Activated CD4-positive, alpha-beta T cell treated with anti-CD3 and anti-CD28 coated beads, Interleukin-2, amount 10 ng/mL, durations not matched to agents 7 days and 5 days (primary cell): ENCODE measurements around the gene AKT2. TPM values are rescaled to one million over a fixed set of nuclear protein-coding genes. Genes with fewer than 3 reads are reported as not detected.
A peak's percentile ranks its signal among the peaks of the same experiment; 100 is the strongest.

ENCODE experiments used
- CTCF ChIA-PET: fragments of 350-600 bp; sonication (Branson Sonifier 250); formaldehyde crosslinking; loops from one replicate; lab custom pipeline; 2021; ENCODE audit warnings: antibody characterized with exemption; lab: Charles Lee
- POLR2A ChIA-PET: fragments of 350-600 bp; sonication (Branson Sonifier 250); formaldehyde crosslinking; loops from one replicate; lab custom pipeline; 2021; ENCODE audit warnings: antibody characterized with exemption; lab: Charles Lee
- DNase-seq: peaks from one replicate; pipeline ENCODE4 v3.0.0-alpha.2; 2020
- H3K27ac Mint-ChIP-seq: one replicate; pipeline ENCODE4 v1.8.0; 2021; ENCODE audit warnings: mild to moderate bottlenecking, moderate library complexity, mixed read lengths
- H3K27me3 Mint-ChIP-seq: one replicate; pipeline ENCODE4 v1.8.0; 2021; ENCODE audit warnings: mixed read lengths
- H3K36me3 Mint-ChIP-seq: one replicate; pipeline ENCODE4 v1.8.0; 2021; ENCODE audit warnings: low read depth, mixed read lengths
- H3K4me1 Mint-ChIP-seq: one replicate; pipeline ENCODE4 v1.8.0; 2021; ENCODE audit warnings: mixed read lengths
- H3K4me3 Mint-ChIP-seq: one replicate; pipeline ENCODE4 v1.8.0; 2021; ENCODE audit warnings: mild to moderate bottlenecking, moderate library complexity, mixed read lengths
- H3K9me3 Mint-ChIP-seq: one replicate; pipeline ENCODE4 v1.8.0; 2021; ENCODE audit warnings: mixed read lengths
- microRNA-seq: library from miRNA; unstranded; fragments of <30 nt; microRNA quantifications from one replicate; pipeline ENCODE4 v1.2.0, GENCODE V29; 2021; ENCODE audit warnings: borderline microRNAs expressed, borderline replicate concordance
- total RNA-seq, 2 experiments: library from RNA; stranded (reverse); gene quantifications; one replicate each; pipeline ENCODE4 v1.2.3, GENCODE V29; 2021

AKT2 gene
- total RNA-seq, 2 experiments from 2014 or later: 131 to 148 TPM

GRCh38 chr19:40190891-40191835 lies 94.0 kb downstream of the AKT2 start, which contains the start of gene MAP3K10:
Gene MAP3K10, plus strand, starts transcription at chr19:40191426. Its CDS starts 606 bp downstream, at chr19:40192032.
- POLR2A ChIA-PET: interaction anchor here (0.6 to 0.7 kb wide), 2 partner anchors 340 to 357 kb away, joined by 3 read pairs; partner anchors contain the start of gene DYRK1B
- Mint-ChIP-seq H3K4me1 (peaks cover 29% of the 10 kb centered on the region), H3K27me3 (no peaks in the 10 kb centered on the region), H3K9me3 (no peaks in the 10 kb centered on the region), H3K4me3 (peak within 1 kb of the TSS; percentile 83), H3K27ac (peak within 1 kb of the TSS; percentile 93), H3K36me3 (no peaks in the 10 kb centered on the region)
- DNase-seq: peak; percentile 74
- CTCF ChIA-PET: interaction anchor here (0.6 to 1.8 kb wide), 3 partner anchors 10 to 358 kb away, joined by 3 read pairs; no protein-coding TSS in a partner anchor

DNA sequence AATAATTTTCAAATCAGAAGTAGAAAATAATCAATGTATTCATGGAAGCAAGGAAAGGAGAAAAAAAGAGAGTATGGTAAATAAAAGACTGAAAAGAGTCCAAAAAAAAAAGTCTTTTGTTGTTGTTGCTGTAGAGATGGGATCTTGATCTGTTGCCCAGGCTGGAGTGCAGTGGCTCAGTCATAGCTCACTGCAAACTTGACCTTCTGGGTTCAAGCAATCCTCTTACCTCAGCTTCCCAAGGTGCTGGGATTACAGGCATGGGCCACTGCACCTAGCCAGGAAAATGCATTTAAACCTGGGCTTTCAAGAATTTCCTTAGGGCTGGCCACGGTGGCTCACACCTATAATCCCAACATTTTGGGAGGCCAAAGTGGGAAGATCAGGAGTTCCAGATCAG lies 100.9 kb downstream of the AKT2 start:
- POLR2A ChIA-PET: no interaction called here
- Mint-ChIP-seq H3K27me3 (no peaks in the 10 kb centered on the region), H3K36me3 (no peaks in the 10 kb centered on the region), H3K9me3 (no peaks in the 10 kb centered on the region), H3K4me1 (peaks cover 2% of the 10 kb centered on the region), H3K4me3 (no peak overlapping the region), H3K27ac (no peak overlapping the region)
- no peak for DNase-seq
- CTCF ChIA-PET: no interaction called here

Small RNAs within 50 kb of the gene (microRNA-seq; reads per million reads assigned to microRNA genes)
- gene MIR641: 18.1 reads per million, percentile 48 among the genes with 10 or more reads in this experiment

Other genes with a start within 250 kb of the AKT2 start
- gene ZNF780B, start 229.1 kb downstream of the AKT2 start, total RNA-seq: 10 to 100 TPM; 28.3 to 30.5 TPM
- gene ZNF780A, start 194.4 kb downstream of the AKT2 start, total RNA-seq: 10 to 100 TPM; 24.1 to 24.5 TPM
- 10 to 100 TPM; 15.7 to 19.7 TPM for gene MAP3K10, start 93.9 kb downstream of the AKT2 start, total RNA-seq
- gene TTC9B, start 67.0 kb downstream of the AKT2 start, total RNA-seq: not detected
- under 1 TPM; 0.27 to 0.35 TPM for gene CCNP, start 58.7 kb downstream of the AKT2 start, total RNA-seq
- 10 to 100 TPM; 21.8 to 25.3 TPM for gene C19orf47, start 63.1 kb upstream of the AKT2 start, total RNA-seq
- gene PLD3, start 63.4 kb upstream of the AKT2 start, total RNA-seq: 10 to 100 TPM; 70.8 to 73.7 TPM
- not detected for gene HIPK4, start 104.8 kb upstream of the AKT2 start, total RNA-seq
- under 1 TPM; 0.75 to 0.94 TPM for gene PRX, start 128.0 kb upstream of the AKT2 start, total RNA-seq
- gene SERTAD1, start 140.6 kb upstream of the AKT2 start, total RNA-seq: 1 to 10 TPM; 6.2 to 9.7 TPM
- gene SERTAD3, start 159.0 kb upstream of the AKT2 start, total RNA-seq: 10 to 100 TPM; 10.6 to 10.9 TPM
- gene BLVRB, start 180.4 kb upstream of the AKT2 start, total RNA-seq: 10 to 100 TPM; 18.5 to 20.0 TPM
- gene SPTBN4, start 181.7 kb upstream of the AKT2 start, total RNA-seq: under 1 TPM; 0.23 to 0.50 TPM